GM19463 (cell line): ENCODE data around the gene APBB1IP.
"Not testable (repeated sequence)": the region's sequence is repeated elsewhere in the genome, so short reads cannot be mapped to it uniquely, and the experiment has no call there.

Source experiments
- ATAC-seq: cut with Tn5 transposase; IDR thresholded peaks from one replicate; pipeline ENCODE4 v1.9.1; 2021; ENCODE audit warnings: mild to moderate bottlenecking, moderate library complexity; ENCODE audit not compliant: unreplicated experiment

APBB1IP gene, protein sequence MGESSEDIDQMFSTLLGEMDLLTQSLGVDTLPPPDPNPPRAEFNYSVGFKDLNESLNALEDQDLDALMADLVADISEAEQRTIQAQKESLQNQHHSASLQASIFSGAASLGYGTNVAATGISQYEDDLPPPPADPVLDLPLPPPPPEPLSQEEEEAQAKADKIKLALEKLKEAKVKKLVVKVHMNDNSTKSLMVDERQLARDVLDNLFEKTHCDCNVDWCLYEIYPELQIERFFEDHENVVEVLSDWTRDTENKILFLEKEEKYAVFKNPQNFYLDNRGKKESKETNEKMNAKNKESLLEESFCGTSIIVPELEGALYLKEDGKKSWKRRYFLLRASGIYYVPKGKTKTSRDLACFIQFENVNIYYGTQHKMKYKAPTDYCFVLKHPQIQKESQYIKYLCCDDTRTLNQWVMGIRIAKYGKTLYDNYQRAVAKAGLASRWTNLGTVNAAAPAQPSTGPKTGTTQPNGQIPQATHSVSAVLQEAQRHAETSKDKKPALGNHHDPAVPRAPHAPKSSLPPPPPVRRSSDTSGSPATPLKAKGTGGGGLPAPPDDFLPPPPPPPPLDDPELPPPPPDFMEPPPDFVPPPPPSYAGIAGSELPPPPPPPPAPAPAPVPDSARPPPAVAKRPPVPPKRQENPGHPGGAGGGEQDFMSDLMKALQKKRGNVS

GRCh38 chr10:26437637-26438461, at the start of gene APBB1IP:
TSS of gene APBB1IP (plus strand) at chr10:26438341. CDS start at chr10:26492327, 53,986 bp downstream.
- peak; percentile 63 for ATAC-seq

GRCh38 chr10:26389533-26389932, 48.6 kb upstream of the APBB1IP start:
- no peak for ATAC-seq

GRCh38 chr10:26391701-26392695, 46.1 kb upstream of the APBB1IP start:
- ATAC-seq: peak; percentile 63

GRCh38 chr10:26398353-26398752, 39.8 kb upstream of the APBB1IP start:
- ATAC-seq: not testable (repeated sequence)

DNA sequence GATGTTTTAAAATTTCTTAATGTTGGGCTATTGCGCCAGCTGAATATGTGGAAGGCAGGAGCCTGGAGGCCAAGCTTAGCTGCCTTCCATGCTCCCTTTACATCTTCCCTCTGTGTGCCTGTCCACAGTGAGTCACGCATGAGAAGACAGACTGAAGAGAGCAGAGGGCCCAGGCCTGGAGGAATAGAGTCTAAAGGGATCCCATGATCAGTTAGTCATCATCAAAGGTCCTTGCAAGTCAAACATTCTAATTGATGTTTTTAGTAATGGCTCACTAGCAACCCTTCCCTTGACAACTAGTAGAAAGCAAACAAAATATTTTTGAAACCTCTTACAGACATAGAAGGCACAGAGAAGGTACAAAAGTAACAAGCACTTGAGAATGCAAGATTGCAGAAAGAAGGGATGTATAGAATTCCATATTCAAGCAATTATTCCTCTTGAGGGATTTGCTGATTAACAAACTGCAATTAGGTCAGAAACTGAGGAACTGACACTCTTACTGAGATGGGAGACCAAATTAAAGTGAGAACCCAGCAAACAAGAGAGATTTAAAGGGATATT, 30.7 kb upstream of the APBB1IP start:
- no peak for ATAC-seq

GRCh38 chr10:26408858-26409494, 29.2 kb upstream of the APBB1IP start:
- ATAC-seq: peak; percentile 60

- ATAC-seq: no peak
Observed at GRCh38 chr10:26410356-26410755, 27.8 kb upstream of the APBB1IP start.

DNA sequence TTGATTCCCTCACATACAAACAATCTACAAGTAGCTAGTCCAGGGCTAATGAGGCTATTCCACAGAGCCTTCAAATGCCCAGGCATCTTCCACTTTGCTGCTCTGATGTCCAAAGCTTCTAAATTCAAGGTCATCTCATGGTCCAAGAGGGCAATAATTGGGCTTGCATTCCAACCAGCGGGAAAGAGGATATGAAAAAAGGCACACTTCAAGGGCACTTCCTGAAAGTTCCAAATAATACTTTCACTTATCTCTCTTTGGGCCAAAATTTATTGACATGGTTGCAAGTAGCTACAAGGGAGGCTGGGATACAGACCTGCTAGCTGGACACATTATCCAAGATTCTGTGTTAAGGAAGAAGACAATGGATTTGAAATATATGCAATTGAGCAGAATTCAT, 25.2 kb upstream of the APBB1IP start:
- ATAC-seq: no peak

DNA sequence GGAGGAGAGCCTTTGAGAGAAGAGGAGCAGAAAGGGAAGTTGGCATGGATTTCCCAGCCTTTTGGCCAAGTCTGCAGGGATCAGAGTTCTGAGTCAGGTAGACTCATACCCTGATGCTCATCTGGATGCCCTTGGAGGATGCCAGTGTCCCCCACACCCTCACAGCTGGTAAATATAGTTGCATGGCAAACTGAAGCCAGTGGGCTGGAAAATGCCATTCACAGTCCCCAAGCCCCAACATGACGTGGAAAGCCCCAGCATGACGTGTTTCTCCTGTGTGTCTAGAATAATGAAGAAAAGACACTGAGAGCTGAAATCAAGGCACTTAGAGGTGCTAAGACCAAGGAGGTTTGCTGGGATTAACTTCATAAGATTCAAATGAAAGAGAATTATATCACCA, 24.8 kb upstream of the APBB1IP start:
- no peak for ATAC-seq

- no peak for ATAC-seq
Observed at GRCh38 chr10:26417136-26417535, 21.0 kb upstream of the APBB1IP start.

DNA sequence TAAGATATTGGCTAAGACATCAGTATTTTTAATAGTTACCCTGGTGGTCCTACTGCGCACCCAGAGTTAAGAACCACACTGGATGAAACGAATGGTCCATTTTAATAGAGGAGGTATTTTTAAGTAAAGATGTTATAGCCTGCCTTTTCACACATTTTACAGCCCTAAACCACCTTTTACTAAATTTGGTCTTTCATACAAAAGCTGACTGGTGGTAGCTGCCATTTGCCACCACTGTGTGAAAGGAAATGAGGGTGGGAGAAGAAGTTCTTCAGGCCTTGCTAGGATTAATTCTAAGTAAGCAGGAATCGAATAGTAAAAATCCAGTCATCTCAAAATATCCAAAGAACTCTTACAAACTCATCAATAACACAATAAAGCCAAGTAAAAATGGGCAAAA, 15.2 kb upstream of the APBB1IP start:
- ATAC-seq: no peak

- ATAC-seq: no peak
Observed at GRCh38 chr10:26423722-26424121, 14.4 kb upstream of the APBB1IP start.

GRCh38 chr10:26430641-26431163, 7.4 kb upstream of the APBB1IP start:
- ATAC-seq: peak; percentile 87

DNA sequence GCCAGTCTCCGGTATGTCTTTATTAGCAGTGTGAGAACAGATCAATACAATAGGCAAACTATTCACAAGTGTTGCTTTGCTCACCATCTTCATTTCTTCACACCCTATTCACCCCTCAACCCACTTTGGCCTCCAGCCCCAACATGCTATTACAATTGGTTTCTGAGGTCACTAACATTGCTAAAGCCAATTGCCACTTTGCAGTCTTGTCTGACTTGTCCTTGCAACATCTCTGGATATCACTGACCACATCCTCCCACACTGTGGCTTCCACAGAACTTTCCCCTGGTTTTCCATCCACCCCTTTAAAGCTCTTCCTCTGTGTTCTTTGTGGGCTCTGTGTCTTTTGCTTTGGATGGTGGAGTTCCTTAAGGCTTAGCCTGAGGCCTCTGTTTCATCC, 5.2 kb upstream of the APBB1IP start:
- no peak for ATAC-seq

DNA sequence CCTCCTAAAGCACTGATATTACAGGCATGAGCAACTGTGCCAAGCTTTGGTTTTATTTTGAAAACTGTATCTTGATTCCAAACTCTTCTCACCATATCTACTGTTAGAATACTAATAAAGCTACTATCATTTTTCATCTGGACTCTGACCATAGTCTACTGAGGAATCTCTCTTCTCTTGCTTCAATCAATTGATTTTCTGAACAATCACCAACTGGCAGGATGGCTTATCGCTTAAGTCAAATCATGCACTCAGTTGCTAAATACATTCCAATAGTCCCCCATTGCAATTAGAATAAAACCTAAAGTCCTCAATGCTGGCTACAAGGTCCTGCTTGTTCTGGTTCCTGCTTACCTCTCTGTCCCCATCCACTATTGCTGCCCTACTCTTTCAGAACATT, 2.3 kb upstream of the APBB1IP start:
- no peak for ATAC-seq

DNA sequence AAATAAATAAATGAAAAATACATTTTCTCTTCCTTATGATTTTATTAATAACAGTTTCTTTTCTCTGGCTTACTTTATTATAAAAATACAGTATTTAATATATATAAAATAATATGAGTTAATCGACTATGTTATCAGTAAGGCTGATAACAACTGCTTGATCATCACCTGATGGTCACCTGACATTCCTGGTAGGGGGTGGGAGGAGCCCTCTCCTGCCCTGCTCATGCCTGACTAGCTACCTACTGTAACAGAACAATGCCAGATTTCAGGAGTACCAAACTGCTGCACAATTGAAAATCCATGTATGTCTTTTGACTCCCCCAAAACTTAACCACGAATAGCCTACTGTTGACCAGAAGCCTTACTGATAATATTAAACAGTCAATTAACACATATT, 1.3 kb upstream of the APBB1IP start:
- no peak for ATAC-seq

DNA sequence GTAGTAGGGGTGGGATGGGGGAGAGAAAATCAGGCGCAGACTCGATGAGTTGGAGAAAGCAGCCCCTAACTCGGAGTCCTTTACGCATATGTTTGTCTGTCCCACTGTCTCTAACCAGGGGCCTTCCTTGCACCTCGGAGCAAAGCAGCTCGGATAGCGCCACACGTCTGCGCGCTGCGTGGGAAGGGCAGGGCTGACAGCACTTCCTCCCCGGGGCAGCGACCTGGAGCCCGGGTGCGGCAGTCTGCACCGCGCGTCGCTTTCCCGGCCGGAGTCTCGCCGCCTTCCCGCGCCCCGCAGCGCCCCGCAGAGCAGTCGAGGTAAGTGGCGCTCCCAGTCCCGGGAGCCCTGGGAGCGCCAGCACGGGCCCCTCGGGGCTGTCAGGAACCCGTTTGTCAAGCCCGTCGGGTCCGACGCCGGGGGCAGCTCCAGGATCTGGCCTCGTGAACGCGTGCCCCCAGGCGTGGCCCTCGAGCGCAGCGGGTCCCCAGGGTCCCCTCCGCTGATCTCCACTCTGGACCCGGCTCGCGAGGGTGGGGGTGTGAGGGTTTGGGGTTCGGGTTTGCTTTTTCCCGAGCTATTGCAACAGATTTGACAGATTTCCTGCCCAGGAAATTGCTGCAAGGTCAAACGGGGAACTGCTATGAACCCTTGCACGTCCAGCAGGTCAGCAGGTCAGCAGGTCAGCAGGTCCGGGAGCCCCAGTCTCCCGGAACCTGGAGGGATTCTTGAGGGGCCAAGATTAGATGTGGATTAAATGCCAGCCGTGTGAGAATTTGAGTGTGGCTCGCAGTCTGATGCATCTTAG, 597 bp downstream of the APBB1IP start:
- ATAC-seq: peak; percentile 53

- ATAC-seq: no peak
Observed at GRCh38 chr10:26439406-26440087, 1.4 kb downstream of the APBB1IP start.
